GM12878 (cell line): ENCODE data around the gene VANGL2. TPM values are rescaled to one million over a fixed set of nuclear protein-coding genes. Genes with fewer than 3 reads are reported as not detected.
A peak's percentile ranks its signal among the peaks of the same experiment; 100 is the strongest.

Experiments
- ATAC-seq: fragments of 200-7000 bp; cut with Tn5 transposase; 3 replicates; pipeline ENCODE4 v1.9.1; 2020; ENCODE audit warnings: mild to moderate bottlenecking, moderate library complexity
- BruUV-seq: library from RNA; stranded (reverse); fragments of 400-500 nt; replicated peaks from 2 replicates; lab custom pipeline; 2021; lab: Mats Ljungman, UMichigan
- CTCF ChIA-PET: fragments of 300-600 bp; sonication (Branson Sonifier 250); formaldehyde crosslinking; extraction: SDS; loops from one replicate; lab custom pipeline; 2021; ENCODE audit warnings: inconsistent platforms; lab: Yijun Ruan, JAX
- POLR2A ChIA-PET: fragments of 350-600 bp; formaldehyde crosslinking; extraction: SDS; loops from one replicate; lab custom pipeline; 2021; ENCODE audit warnings: inconsistent platforms; lab: Charles Lee
- RAD21 ChIA-PET: fragments of 300-600 bp; sonication (Branson Sonifier 250); formaldehyde crosslinking; loops from one replicate; lab custom pipeline; 2023; ENCODE audit warnings: antibody characterized with exemption; ENCODE audit not compliant: unreplicated experiment; lab: Charles Lee
- SMC1A ChIA-PET: fragments of 300-600 bp; sonication (Branson Sonifier 250); formaldehyde crosslinking; loops from one replicate; lab custom pipeline; 2023; ENCODE audit not compliant: unreplicated experiment, uncharacterized antibody; lab: Charles Lee
- DNase-seq: peaks from one replicate; pipeline ENCODE4 v3.0.0-alpha.2; 2011; ENCODE audit warnings: low read depth, low spot score
- FAIRE-seq: peaks from 3 replicates; lab custom pipeline; 2011; peaks lifted over from hg19 to GRCh38; lab: Jason Lieb, UNC
- H2AFZ ChIP-seq: 2 replicates; pipeline ENCODE4 v1.6.0; 2011; ENCODE audit warnings: low read depth, low read length, control low read depth; ENCODE audit not compliant: control insufficient read depth
- H3K27ac ChIP-seq: 2 replicates; pipeline ENCODE4 v1.5.1; 2011; ENCODE audit warnings: control low read depth; ENCODE audit not compliant: control insufficient read depth, insufficient read depth
- H3K27me3 ChIP-seq, 2 experiments: replicated peaks in 1 of 2; 2 replicates each; pipeline versions ENCODE4 v1.6.0 to v1.6.1; 2011; ENCODE audit warnings: low read length in 1 of 2; ENCODE audit not compliant: control insufficient read depth in 2 of 2, insufficient read depth in 2 of 2
- H3K36me3 ChIP-seq, 2 experiments: 2 replicates each; pipeline ENCODE4 v1.5.1; 2011; ENCODE audit warnings: low read length in 1 of 2; ENCODE audit not compliant: control insufficient read depth in 2 of 2, insufficient read depth in 2 of 2
- H3K4me1 ChIP-seq: 2 replicates; pipeline ENCODE4 v1.6.1; 2011; ENCODE audit warnings: mild to moderate bottlenecking, low read length, moderate library complexity, mixed read lengths; ENCODE audit not compliant: control insufficient read depth, insufficient read depth
- H3K4me2 ChIP-seq: 2 replicates; pipeline ENCODE4 v1.6.0; 2011; ENCODE audit warnings: control low read depth; ENCODE audit not compliant: control insufficient read depth, insufficient read depth
- H3K4me3 ChIP-seq: fragments of 200-600 bp; sonication (generic); 2 replicates; pipeline ENCODE4 v1.5.1; 2016
- H3K79me2 ChIP-seq: 2 replicates; pipeline ENCODE4 v1.6.0; 2011; ENCODE audit warnings: low read length; ENCODE audit not compliant: control insufficient read depth, insufficient read depth
- H3K9ac ChIP-seq: 2 replicates; pipeline ENCODE4 v1.8.0; 2011; ENCODE audit warnings: low read length, control low read depth, mixed read lengths; ENCODE audit not compliant: control insufficient read depth, insufficient read depth
- H3K9me3 ChIP-seq: replicated peaks from 3 replicates; pipeline ENCODE4 v1.5.1; 2011; ENCODE audit warnings: mild to moderate bottlenecking, low read length; ENCODE audit not compliant: control insufficient read depth, insufficient read depth
- H4K20me1 ChIP-seq: 2 replicates; pipeline ENCODE4 v1.6.0; 2011; ENCODE audit not compliant: control insufficient read depth, insufficient read depth
- BMI1 ChIP-seq: fragments of 450-650 bp; IDR thresholded peaks from 2 replicates; pipeline ENCODE4 v1.6.1; 2016; ENCODE audit warnings: mild to moderate bottlenecking, moderate library complexity, borderline replicate concordance
- HDAC6 ChIP-seq: fragments of 200-600 bp; sonication (generic); IDR thresholded peaks from one replicate; pipeline ENCODE4 v1.8.0; 2017; ENCODE audit warnings: antibody characterized with exemption; ENCODE audit not compliant: unreplicated experiment
- HDGF ChIP-seq: fragments of 450-650 bp; IDR thresholded peaks from 2 replicates; pipeline ENCODE4 v1.6.1; 2016; ENCODE audit warnings: antibody characterized with exemption
- PAX8 ChIP-seq: fragments of 450-650 bp; IDR thresholded peaks from 2 replicates; pipeline ENCODE4 v1.6.1; 2017; ENCODE audit warnings: mild to moderate bottlenecking, moderate library complexity
- RELA ChIP-seq: fragments of 450-650 bp; IDR thresholded peaks from 2 replicates; pipeline ENCODE4 v1.8.0; 2014; ENCODE audit warnings: borderline replicate concordance; ENCODE audit not compliant: partially characterized antibody
- YBX1 ChIP-seq: fragments of 450-650 bp; IDR thresholded peaks from 2 replicates; pipeline ENCODE4 v1.6.1; 2016; ENCODE audit warnings: antibody characterized with exemption
- WGBS: methylation state at CpG from one replicate; pipeline ENCODE4 v1.1.6; 2016; ENCODE audit warnings: low lambda C conversion rate; ENCODE audit not compliant: insufficient replicate concordance, insufficient coverage; ENCODE audit errors: missing lambda C conversion rate; 5-methylcytosine and 5-hydroxymethylcytosine counted together
- in situ Hi-C: fragments of 300-500 bp; cut with MboI; formaldehyde crosslinking; loops from 9 replicates; pipeline ENCODE4 v1.14.3; 2018; ENCODE audit warnings: mixed read lengths
- intact Hi-C: fragments of 100-400 bp; cut with micrococcal nuclease; formaldehyde crosslinking; loops from one replicate; pipeline ENCODE4 v1.14.2; 2022; ENCODE audit not compliant: unreplicated experiment
- polyA plus RNA-seq, 11 experiments: library from polyadenylated mRNA; depleted of rRNA in 4 of 11; unstranded in 6 of 11; stranded (reverse) in 5 of 11; fragments of >200 nt; fragmentation: Nextera tagmentation in 4 of 11; fragmentation: Illumina TruSeq in 1 of 11; extraction: Ambion mirVana in 4 of 11; extraction: Trizol in 1 of 11; gene quantifications; 1 replicate in 1 of 11; 2 replicates in 10 of 11; pipeline versions ENCODE4 v1.2.1 to v1.2.3, GENCODE V29; 2011 to 2016; ENCODE audit warnings: inconsistent platforms in 2 of 11, missing spikeins in 2 of 11, low read depth in 1 of 11
- total RNA-seq, 4 experiments: library from RNA; depleted of rRNA in 3 of 4; stranded (reverse); fragments of >200 nt in 3 of 4; fragmentation: Illumina TruSeq in 1 of 4; extraction: Trizol in 1 of 4; gene quantifications; 2 replicates each; pipeline versions ENCODE4 v1.2.1 to v1.2.3, GENCODE V29; 2013 to 2021
- TF ChIP-seq, protein P1 (sequence below): fragments of 150-350 bp; IDR thresholded peaks from 2 replicates; pipeline ENCODE4 v1.6.1; 2014; ENCODE audit warnings: mild to moderate bottlenecking, low read depth, low read length
- TF ChIP-seq, protein P2 (sequence below): fragments of 450-650 bp; formaldehyde crosslinking; IDR thresholded peaks from 2 replicates; pipeline ENCODE4 v1.4.0; 2020; ENCODE audit warnings: mild to moderate bottlenecking, moderate library complexity

Gene VANGL2
- total and polyA plus RNA-seq, 10 of the 15 experiments (the other 5 are each of a cell fraction or from before 2014, with no cell fraction given), result 0.10 to 5.0 (median 0.27) TPM

DNA sequence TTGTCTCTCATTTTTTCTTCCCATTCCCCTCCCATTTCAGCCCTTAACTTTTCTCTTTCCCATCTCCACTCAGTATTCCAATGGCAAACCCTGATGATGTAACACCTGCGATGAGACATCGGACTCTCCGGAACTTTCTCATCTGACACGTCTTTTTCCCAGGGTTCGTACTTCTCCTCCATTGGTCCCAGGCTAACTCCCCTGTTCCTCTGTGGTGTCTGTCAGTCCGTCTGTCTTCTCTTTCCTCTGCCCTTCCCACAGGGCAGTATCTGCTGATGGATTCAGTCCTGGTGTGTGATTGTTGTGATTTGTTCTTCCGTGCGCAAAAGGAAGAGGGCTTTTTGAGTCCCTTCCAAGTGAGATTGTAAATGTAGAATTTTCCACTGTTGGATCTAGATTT lies 27.7 kb downstream of the VANGL2 start:
- no peaks in the 10 kb centered on the region for H3K27me3 ChIP-seq
- H3K4me1 ChIP-seq, result peaks cover 48% of the 10 kb centered on the region
- peak overlapping the region; percentile 13 for H3K27ac ChIP-seq
- no peaks in the 10 kb centered on the region for H3K36me3 ChIP-seq
- H2AFZ ChIP-seq, result no peak overlapping the region; the same call in 1 of the 2 replicates
- intact Hi-C loops (loop anchor here (1.0 to 2.0 kb wide), 2 partner anchors 93 to 179 kb away; no protein-coding TSS in a partner anchor), in situ Hi-C loops (loop anchor here (5.0 kb wide), 1 partner anchor 179 kb away; no protein-coding TSS in a partner anchor)
- no peak for FAIRE-seq
- ChIA-PET POLR2A (interaction anchor here (0.6 to 5.3 kb wide), 11 partner anchors 25 to 279 kb away, joined by 3 to 61 read pairs (median 4); no protein-coding TSS in a partner anchor), SMC1A (interaction anchor here (0.7 to 6.1 kb wide), 26 partner anchors 9 to 344 kb away, joined by 3 to 172 read pairs (median 7); partner anchors contain the start of genes SLAMF1 and SLAMF6)
- peak overlapping the region; percentile 24; the same call in 1 of the 2 replicates for H3K9ac ChIP-seq
- BruUV-seq, result no TSS peak
- peaks cover 2% of the 10 kb centered on the region; the same call in 1 of the 3 replicates for H3K9me3 ChIP-seq
- no peak for TF ChIP-seq RELA
- TF ChIP-seq, protein P1, sequence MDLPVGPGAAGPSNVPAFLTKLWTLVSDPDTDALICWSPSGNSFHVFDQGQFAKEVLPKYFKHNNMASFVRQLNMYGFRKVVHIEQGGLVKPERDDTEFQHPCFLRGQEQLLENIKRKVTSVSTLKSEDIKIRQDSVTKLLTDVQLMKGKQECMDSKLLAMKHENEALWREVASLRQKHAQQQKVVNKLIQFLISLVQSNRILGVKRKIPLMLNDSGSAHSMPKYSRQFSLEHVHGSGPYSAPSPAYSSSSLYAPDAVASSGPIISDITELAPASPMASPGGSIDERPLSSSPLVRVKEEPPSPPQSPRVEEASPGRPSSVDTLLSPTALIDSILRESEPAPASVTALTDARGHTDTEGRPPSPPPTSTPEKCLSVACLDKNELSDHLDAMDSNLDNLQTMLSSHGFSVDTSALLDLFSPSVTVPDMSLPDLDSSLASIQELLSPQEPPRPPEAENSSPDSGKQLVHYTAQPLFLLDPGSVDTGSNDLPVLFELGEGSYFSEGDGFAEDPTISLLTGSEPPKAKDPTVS, result no peak
- 0 out of 2 replicates have a peak, but pooled peaks have one; percentile 33 for TF ChIP-seq PAX8
- TF ChIP-seq BMI1, result no peak
- TF ChIP-seq, protein P2, sequence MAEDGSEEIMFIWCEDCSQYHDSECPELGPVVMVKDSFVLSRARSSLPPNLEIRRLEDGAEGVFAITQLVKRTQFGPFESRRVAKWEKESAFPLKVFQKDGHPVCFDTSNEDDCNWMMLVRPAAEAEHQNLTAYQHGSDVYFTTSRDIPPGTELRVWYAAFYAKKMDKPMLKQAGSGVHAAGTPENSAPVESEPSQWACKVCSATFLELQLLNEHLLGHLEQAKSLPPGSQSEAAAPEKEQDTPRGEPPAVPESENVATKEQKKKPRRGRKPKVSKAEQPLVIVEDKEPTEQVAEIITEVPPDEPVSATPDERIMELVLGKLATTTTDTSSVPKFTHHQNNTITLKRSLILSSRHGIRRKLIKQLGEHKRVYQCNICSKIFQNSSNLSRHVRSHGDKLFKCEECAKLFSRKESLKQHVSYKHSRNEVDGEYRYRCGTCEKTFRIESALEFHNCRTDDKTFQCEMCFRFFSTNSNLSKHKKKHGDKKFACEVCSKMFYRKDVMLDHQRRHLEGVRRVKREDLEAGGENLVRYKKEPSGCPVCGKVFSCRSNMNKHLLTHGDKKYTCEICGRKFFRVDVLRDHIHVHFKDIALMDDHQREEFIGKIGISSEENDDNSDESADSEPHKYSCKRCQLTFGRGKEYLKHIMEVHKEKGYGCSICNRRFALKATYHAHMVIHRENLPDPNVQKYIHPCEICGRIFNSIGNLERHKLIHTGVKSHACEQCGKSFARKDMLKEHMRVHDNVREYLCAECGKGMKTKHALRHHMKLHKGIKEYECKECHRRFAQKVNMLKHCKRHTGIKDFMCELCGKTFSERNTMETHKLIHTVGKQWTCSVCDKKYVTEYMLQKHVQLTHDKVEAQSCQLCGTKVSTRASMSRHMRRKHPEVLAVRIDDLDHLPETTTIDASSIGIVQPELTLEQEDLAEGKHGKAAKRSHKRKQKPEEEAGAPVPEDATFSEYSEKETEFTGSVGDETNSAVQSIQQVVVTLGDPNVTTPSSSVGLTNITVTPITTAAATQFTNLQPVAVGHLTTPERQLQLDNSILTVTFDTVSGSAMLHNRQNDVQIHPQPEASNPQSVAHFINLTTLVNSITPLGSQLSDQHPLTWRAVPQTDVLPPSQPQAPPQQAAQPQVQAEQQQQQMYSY (CRISPR knock-in tag), result no peak
- TF ChIP-seq HDAC6, result no peak
- no peak for TF ChIP-seq HDGF
- TF ChIP-seq YBX1, result no peak
- TF ChIP-seq, all 136 proteins: peak for 1
- 96% methylated on average over 8 of the region's 8 CpGs for WGBS
- ChIA-PET RAD21 (interaction anchor here (0.6 to 6.1 kb wide), 24 partner anchors 10 to 562 kb away, joined by 3 to 156 read pairs (median 5); partner anchors contain the start of genes CD84 and SLAMF1), CTCF (interaction anchor here (0.6 to 6.1 kb wide), 35 partner anchors 12 to 526 kb away, joined by 3 to 204 read pairs (median 4); partner anchors contain the start of genes ITLN2 and SLAMF6)
- DNase-seq (no peak), ATAC-seq (no peak)
- Histone ChIP-seq H3K4me2 (no peak overlapping the region), H3K4me3 (no peak overlapping the region), H4K20me1 (no peaks in the 10 kb centered on the region), H3K79me2 (no peaks in the 10 kb centered on the region)
